Ishikawa (cell line): ENCODE data around the gene HEATR3.

Experiments used
- CEBPB ChIP-seq: IDR thresholded peaks from 2 replicates; pipeline ENCODE4 v1.6.1; 2012
- CREB1 ChIP-seq: IDR thresholded peaks from 2 replicates; pipeline ENCODE4 v1.6.1; 2012; ENCODE audit warnings: low read depth
- EGR1 ChIP-seq: IDR thresholded peaks from 2 replicates; pipeline ENCODE4 v1.6.1; 2012
- EP300 ChIP-seq: IDR thresholded peaks from 2 replicates; pipeline ENCODE4 v1.6.1; 2012; ENCODE audit warnings: borderline replicate concordance
- FOXM1 ChIP-seq: IDR thresholded peaks from 2 replicates; pipeline ENCODE4 v1.6.1; 2012; ENCODE audit warnings: low read depth, borderline replicate concordance
- NFIC ChIP-seq: IDR thresholded peaks from 2 replicates; pipeline ENCODE4 v1.6.1; 2012
- RAD21 ChIP-seq: IDR thresholded peaks from 2 replicates; pipeline ENCODE4 v1.6.1; 2012; ENCODE audit warnings: low read depth
- TAF1 ChIP-seq: IDR thresholded peaks from 2 replicates; pipeline ENCODE4 v1.6.1; 2012; ENCODE audit warnings: low read depth, mild to moderate bottlenecking
- TCF12 ChIP-seq: IDR thresholded peaks from 2 replicates; pipeline ENCODE4 v1.6.1; 2012; ENCODE audit warnings: low read depth
- TEAD4 ChIP-seq: IDR thresholded peaks from 2 replicates; pipeline ENCODE4 v1.6.1; 2012
- YY1 ChIP-seq: IDR thresholded peaks from 2 replicates; pipeline ENCODE4 v1.6.1; 2012; ENCODE audit warnings: low read depth
- ZBTB7A ChIP-seq: IDR thresholded peaks from 2 replicates; pipeline ENCODE4 v1.6.1; 2012; ENCODE audit warnings: low read depth
- TF ChIP-seq, protein P1 (sequence below): IDR thresholded peaks from 2 replicates; pipeline ENCODE4 v1.6.1; 2012
- TF ChIP-seq, protein P2 (sequence below): IDR thresholded peaks from 2 replicates; pipeline ENCODE4 v1.6.1; 2012; ENCODE audit warnings: low read depth, mild to moderate bottlenecking
- TF ChIP-seq, protein P3 (sequence below): IDR thresholded peaks from 2 replicates; pipeline ENCODE4 v1.6.1; 2012

Gene HEATR3

DNA sequence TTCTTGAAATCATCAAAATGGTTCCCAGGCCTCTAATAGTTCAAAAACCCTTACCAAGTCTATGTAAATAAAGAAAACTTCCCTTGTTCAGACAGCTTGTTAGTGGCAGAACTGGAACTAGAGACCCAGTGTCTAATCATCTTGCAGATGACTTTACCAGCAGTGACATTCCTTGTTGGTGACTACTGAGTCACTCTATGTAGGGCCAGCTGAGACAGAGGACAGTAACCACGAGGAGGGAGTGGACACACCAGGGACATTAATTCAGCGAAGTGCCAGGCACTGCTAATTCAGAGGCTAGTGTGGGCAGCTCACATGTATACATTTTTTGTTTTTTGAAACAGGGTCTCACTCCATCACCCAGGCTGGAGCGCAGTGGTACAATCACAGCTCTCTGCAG lies 6.1 kb upstream of the HEATR3 start:
- TF ChIP-seq, protein P1, sequence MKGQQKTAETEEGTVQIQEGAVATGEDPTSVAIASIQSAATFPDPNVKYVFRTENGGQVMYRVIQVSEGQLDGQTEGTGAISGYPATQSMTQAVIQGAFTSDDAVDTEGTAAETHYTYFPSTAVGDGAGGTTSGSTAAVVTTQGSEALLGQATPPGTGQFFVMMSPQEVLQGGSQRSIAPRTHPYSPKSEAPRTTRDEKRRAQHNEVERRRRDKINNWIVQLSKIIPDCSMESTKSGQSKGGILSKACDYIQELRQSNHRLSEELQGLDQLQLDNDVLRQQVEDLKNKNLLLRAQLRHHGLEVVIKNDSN = no peak
- TF ChIP-seq, protein P2, sequence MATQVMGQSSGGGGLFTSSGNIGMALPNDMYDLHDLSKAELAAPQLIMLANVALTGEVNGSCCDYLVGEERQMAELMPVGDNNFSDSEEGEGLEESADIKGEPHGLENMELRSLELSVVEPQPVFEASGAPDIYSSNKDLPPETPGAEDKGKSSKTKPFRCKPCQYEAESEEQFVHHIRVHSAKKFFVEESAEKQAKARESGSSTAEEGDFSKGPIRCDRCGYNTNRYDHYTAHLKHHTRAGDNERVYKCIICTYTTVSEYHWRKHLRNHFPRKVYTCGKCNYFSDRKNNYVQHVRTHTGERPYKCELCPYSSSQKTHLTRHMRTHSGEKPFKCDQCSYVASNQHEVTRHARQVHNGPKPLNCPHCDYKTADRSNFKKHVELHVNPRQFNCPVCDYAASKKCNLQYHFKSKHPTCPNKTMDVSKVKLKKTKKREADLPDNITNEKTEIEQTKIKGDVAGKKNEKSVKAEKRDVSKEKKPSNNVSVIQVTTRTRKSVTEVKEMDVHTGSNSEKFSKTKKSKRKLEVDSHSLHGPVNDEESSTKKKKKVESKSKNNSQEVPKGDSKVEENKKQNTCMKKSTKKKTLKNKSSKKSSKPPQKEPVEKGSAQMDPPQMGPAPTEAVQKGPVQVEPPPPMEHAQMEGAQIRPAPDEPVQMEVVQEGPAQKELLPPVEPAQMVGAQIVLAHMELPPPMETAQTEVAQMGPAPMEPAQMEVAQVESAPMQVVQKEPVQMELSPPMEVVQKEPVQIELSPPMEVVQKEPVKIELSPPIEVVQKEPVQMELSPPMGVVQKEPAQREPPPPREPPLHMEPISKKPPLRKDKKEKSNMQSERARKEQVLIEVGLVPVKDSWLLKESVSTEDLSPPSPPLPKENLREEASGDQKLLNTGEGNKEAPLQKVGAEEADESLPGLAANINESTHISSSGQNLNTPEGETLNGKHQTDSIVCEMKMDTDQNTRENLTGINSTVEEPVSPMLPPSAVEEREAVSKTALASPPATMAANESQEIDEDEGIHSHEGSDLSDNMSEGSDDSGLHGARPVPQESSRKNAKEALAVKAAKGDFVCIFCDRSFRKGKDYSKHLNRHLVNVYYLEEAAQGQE = no peak
- no peak for TF ChIP-seq TAF1
- no peak for TF ChIP-seq YY1
- no peak for TF ChIP-seq ZBTB7A
- TF ChIP-seq, protein P3, sequence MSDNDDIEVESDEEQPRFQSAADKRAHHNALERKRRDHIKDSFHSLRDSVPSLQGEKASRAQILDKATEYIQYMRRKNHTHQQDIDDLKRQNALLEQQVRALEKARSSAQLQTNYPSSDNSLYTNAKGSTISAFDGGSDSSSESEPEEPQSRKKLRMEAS = no peak
- no peak for TF ChIP-seq EGR1
- TF ChIP-seq CEBPB = no peak
- no peak for TF ChIP-seq FOXM1
- no peak for TF ChIP-seq CREB1
- TF ChIP-seq NFIC = no peak
- no peak for TF ChIP-seq EP300
- TF ChIP-seq RAD21 = no peak

DNA sequence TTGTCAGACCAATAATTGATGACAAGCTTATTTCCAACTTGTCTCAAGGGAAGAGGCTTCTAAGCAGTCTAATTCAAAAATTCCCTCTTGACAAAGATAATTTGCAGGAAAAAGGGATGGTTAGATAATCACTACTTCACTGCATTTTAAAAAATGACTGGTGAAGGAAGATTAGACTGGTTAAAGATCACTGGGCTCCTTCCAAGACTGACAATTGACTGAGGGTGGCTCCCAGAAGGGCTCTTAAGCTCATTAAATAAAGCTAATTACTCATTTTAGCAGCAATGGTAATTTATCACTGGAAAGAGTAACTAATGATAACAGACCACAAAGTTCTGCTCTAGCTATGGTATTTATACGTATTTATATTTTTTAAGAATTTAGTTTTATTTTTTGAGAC lies 4.4 kb upstream of the HEATR3 start:
- TF ChIP-seq YY1 (no peak), TEAD4 (no peak), EP300 (no peak), CREB1 (no peak), NFIC (no peak), RAD21 (no peak), FOXM1 (no peak), TCF12 (no peak), EGR1 (no peak), CEBPB (no peak), TAF1 (no peak), ZBTB7A (no peak)
- TF ChIP-seq, protein P3 = no peak
- TF ChIP-seq, protein P1 = no peak
- TF ChIP-seq, protein P2 = no peak

DNA sequence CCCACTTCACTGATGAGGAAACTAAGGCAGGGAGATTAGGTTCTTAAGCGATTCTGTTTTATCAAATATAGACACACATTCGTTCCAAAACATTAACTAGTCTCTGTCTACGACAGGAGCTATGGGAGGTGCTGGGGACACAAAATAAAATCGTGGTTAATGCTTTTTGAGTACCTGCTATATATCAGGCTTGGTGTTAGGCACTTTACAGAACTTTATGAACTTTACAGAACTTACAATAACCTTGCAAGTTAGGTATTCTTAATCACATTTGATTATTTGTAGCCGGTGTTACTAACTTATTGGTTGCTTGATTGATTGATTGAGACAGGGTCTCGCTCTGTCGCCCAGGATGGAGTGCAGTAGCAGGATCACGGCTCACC lies 538 bp upstream of the HEATR3 start:
- no peak for TF ChIP-seq CREB1
- TF ChIP-seq, protein P2 = no peak
- TF ChIP-seq, protein P1 = no peak
- no peak for TF ChIP-seq NFIC
- TF ChIP-seq YY1 = no peak
- TF ChIP-seq TAF1 = no peak
- TF ChIP-seq FOXM1 = no peak
- TF ChIP-seq RAD21 = no peak
- TF ChIP-seq EP300 = no peak
- no peak for TF ChIP-seq TCF12
- TF ChIP-seq CEBPB = no peak
- TF ChIP-seq ZBTB7A = no peak
- no peak for TF ChIP-seq TEAD4
- TF ChIP-seq, protein P3 = no peak
- TF ChIP-seq EGR1 = no peak
